Kidney (tissue), 14 donors: ENCODE measurements around the gene CATSPERD. TPM values are rescaled to one million over a fixed set of nuclear protein-coding genes. Genes with fewer than 3 reads are reported as not detected.

Experiments
- DNase-seq, 5 donors: peaks; one replicate each; pipeline ENCODE4 v3.0.0-alpha.2; 2013 to 2020
- FAIRE-seq: peaks from 2 replicates; lab custom pipeline; 2012; peaks lifted over from hg19 to GRCh38; lab: Jason Lieb, UNC
- H3K27ac ChIP-seq, 2 donors: one replicate each; pipeline ENCODE4 v1.7.0; 2013; ENCODE audit warnings: low read depth in 2 of 2, low read length in 2 of 2, inconsistent platforms in 1 of 2
- H3K27me3 ChIP-seq: one replicate; pipeline ENCODE4 v1.7.1; 2013; ENCODE audit warnings: low read length, inconsistent platforms; ENCODE audit not compliant: control insufficient read depth, insufficient read depth
- H3K36me3 ChIP-seq, 3 donors: one replicate each; pipeline versions ENCODE4 v1.7.0 to v1.7.1; 2013; ENCODE audit warnings: low read length in 3 of 3, control low read depth in 1 of 3, inconsistent platforms in 1 of 3; ENCODE audit not compliant: insufficient read depth in 3 of 3, control insufficient read depth in 2 of 3
- H3K4me1 ChIP-seq, 3 donors: one replicate each; pipeline versions ENCODE4 v1.7.0 to v1.7.1; 2013; ENCODE audit warnings: low read length in 3 of 3, inconsistent platforms in 1 of 3, low read depth in 1 of 3; ENCODE audit not compliant: control insufficient read depth in 2 of 3, insufficient read depth in 2 of 3
- H3K4me3 ChIP-seq, 3 donors: one replicate each; pipeline versions ENCODE4 v1.7.0 to v1.8.1; 2013; ENCODE audit warnings: low read length in 3 of 3, control low read depth in 1 of 3, inconsistent platforms in 1 of 3
- H3K9ac ChIP-seq, 3 donors: one replicate each; pipeline versions ENCODE4 v1.7.0 to v1.7.1; 2013; ENCODE audit warnings: low read length in 3 of 3, control low read depth in 1 of 3, inconsistent platforms in 1 of 3
- H3K9me3 ChIP-seq, 3 donors: one replicate each; pipeline versions ENCODE4 v1.7.0 to v1.7.1; 2013; ENCODE audit warnings: low read length in 3 of 3, control low read depth in 1 of 3, inconsistent platforms in 1 of 3; ENCODE audit not compliant: control insufficient read depth in 2 of 3, insufficient read depth in 1 of 3
- CTCF ChIP-seq: IDR thresholded peaks from 3 replicates; pipeline ENCODE4 v1.5.1; 2012; ENCODE audit warnings: mild to moderate bottlenecking, moderate library complexity, borderline replicate concordance; ENCODE audit not compliant: insufficient read depth; ENCODE audit errors: extremely low read depth
- intact Hi-C: fragments of 100-400 bp; cut with DNase I; formaldehyde crosslinking; loops from one replicate; pipeline ENCODE4 v1.11.1; 2022
- polyA plus RNA-seq: library from polyadenylated mRNA; stranded (reverse); fragments of 350-450 nt; fragmentation: Illumina TruSeq; extraction: RNeasy Lipid Tissue Mini Kit (QIAGEN cat#74804); gene quantifications from one replicate; pipeline ENCODE4 v1.2.3, GENCODE V29; 2014; ENCODE audit warnings: low read depth, low replicate concordance; ENCODE audit not compliant: insufficient read depth
- total RNA-seq: library from RNA; stranded (reverse); fragmentation: NEBNext Ultra II Directional; extraction: Animal tissue kit (Norgen Biotek cat#: 25700); gene quantifications from one replicate; pipeline ENCODE4 v1.2.1, GENCODE V29; 2021
- donor health status: control.
- donor health status: control.
- donor health status: control.
- donor health status: control.
- donor health status: control.
- donor health status: DM: yes; HTN: yes; CAD: no.
- donor health status: Normal renal cell carcinoma (clear cell type).

The CATSPERD gene
- total and polyA plus RNA-seq, 2 donors from 2014 or later: not detected

- no peak for FAIRE-seq
- H3K4me3 ChIP-seq: no peak overlapping the region
- intact Hi-C loops: no loop called here
- no peaks in the 10 kb centered on the region for H3K27me3 ChIP-seq
- no peak overlapping the region for H3K9ac ChIP-seq
- no peaks in the 10 kb centered on the region for H3K9me3 ChIP-seq
- TF ChIP-seq CTCF: no peak
- H3K4me1 ChIP-seq: peaks cover 0 to 16% (median 0%) of the 10 kb centered on the region in 3 donors
- H3K36me3 ChIP-seq: no peaks in the 10 kb centered on the region
- peak in 1 of 5 donors; percentile 49 for DNase-seq
- no peak overlapping the region for H3K27ac ChIP-seq
Observed at GRCh38 chr19:5825178-5825577, 104.7 kb downstream of the CATSPERD start.

GRCh38 chr19:5826531-5827341, 106.3 kb downstream of the CATSPERD start:
- FAIRE-seq (no peak), DNase-seq (peak; percentile 93 to 94 (median 94))
- peak overlapping the region in 1 of 3 donors; percentile 25 for H3K4me3 ChIP-seq
- H3K9ac ChIP-seq: no peak overlapping the region
- no peaks in the 10 kb centered on the region for H3K9me3 ChIP-seq
- no peaks in the 10 kb centered on the region for H3K27me3 ChIP-seq
- H3K36me3 ChIP-seq: no peaks in the 10 kb centered on the region
- peak; percentile 29 for TF ChIP-seq CTCF
- H3K27ac ChIP-seq: peak overlapping the region; percentile 51 to 60
- H3K4me1 ChIP-seq: peaks cover 0 to 16% (median 0%) of the 10 kb centered on the region in 3 donors
- intact Hi-C loops: no loop called here

GRCh38 chr19:5827342-5827890, 107.0 kb downstream of the CATSPERD start:
- no peak for TF ChIP-seq CTCF
- DNase-seq (no peak), FAIRE-seq (no peak)
- Histone ChIP-seq H3K36me3 (no peaks in the 10 kb centered on the region), H3K9ac (no peak overlapping the region), H3K4me1 (peaks cover 0 to 18% (median 0%) of the 10 kb centered on the region in 3 donors), H3K9me3 (no peaks in the 10 kb centered on the region), H3K4me3 (peak overlapping the region; percentile 23 to 46 (median 25)), H3K27ac (peak overlapping the region; percentile 17 to 77), H3K27me3 (no peaks in the 10 kb centered on the region)
- intact Hi-C loops: no loop called here
